ENCODE measurements around the gene IRF2.

DNA sequence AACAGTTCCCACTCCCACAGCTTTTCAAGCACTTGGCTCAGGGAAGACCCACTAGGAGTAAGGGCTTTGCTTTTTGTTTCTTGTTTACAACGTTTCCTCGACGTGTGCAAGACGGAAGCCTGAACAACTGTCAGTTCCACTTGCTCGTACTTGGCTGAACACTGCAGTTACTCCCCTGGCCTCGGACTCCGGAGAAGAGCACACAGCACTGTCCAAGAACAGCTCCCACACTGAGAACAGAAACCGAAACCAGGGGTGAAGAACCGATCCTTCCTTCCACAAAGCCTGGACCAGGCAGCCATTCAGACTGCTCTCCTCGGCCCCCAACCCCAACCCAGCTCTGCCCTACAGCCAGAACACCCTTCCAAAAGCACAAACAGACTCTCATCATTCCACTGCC, 25.5 kb downstream of the IRF2 start:
- TF ChIP-seq CTCF (IDR thresholded peaks at IDR 0.05) (no peak), ZFX (IDR thresholded peaks at IDR 0.05; ENCODE audit: borderline replicate concordance) (no peak)

Measured in 22Rv1 (cell line).